Gastrocnemius medialis (tissue), 4 donors: Measurements from ENCODE around the gene PDE4B. TPM values are rescaled to one million over a fixed set of nuclear protein-coding genes. Genes with fewer than 3 reads are reported as not detected.

Source experiments
- ATAC-seq, 2 donors: fragments of 150-250 bp; one replicate each; pipeline ENCODE4 v1.9.1; 2016
- DNase-seq, 2 donors: peaks; one replicate each; pipeline ENCODE4 v3.0.0-alpha.2; 2019
- H3K27ac ChIP-seq, 4 donors: fragments of 200-600 bp; sonication (generic); 1 replicate in 1 of 4; 2 replicates in 3 of 4; pipeline ENCODE4 v1.5.1; 2016 to 2018; ENCODE audit warnings: mild to moderate bottlenecking in 2 of 4, moderate library complexity in 1 of 4
- H3K27me3 ChIP-seq, 3 donors: fragments of 200-600 bp; sonication (generic) in 2 of 3; 1 replicate in 1 of 3; 2 replicates in 2 of 3; pipeline versions ENCODE4 v1.5.1 to v1.6.0; 2016 to 2019; ENCODE audit warnings: mild to moderate bottlenecking in 1 of 3, moderate library complexity in 1 of 3
- H3K36me3 ChIP-seq, 2 donors: fragments of 200-600 bp; sonication (generic) in 1 of 2; one replicate each; pipeline ENCODE4 v1.5.1; 2017 to 2018
- H3K4me1 ChIP-seq, 2 donors: fragments of 200-600 bp; sonication (generic) in 1 of 2; one replicate each; pipeline ENCODE4 v1.5.1; 2016 to 2017; ENCODE audit warnings: mild to moderate bottlenecking in 2 of 2
- H3K4me3 ChIP-seq, 4 donors: fragments of 200-600 bp; sonication (generic) in 3 of 4; 1 replicate in 1 of 4; 2 replicates in 3 of 4; pipeline ENCODE4 v1.5.1; 2016 to 2019; ENCODE audit warnings: mild to moderate bottlenecking in 2 of 4
- H3K9me3 ChIP-seq, 3 donors: fragments of 200-600 bp; sonication (generic) in 2 of 3; 1 replicate in 1 of 3; 2 replicates in 2 of 3; pipeline ENCODE4 v1.5.1; 2016 to 2019
- CTCF ChIP-seq, 5 experiments: fragments of 450-650 bp in 3 of 5; fragments of 200-600 bp in 2 of 5; sonication (generic) in 2 of 5; IDR thresholded peaks in 4 of 5; conservative IDR thresholded peaks in 1 of 5; 1 replicate in 4 of 5; 2 replicates in 1 of 5; pipeline ENCODE4 v1.5.1; 2016 to 2019; ENCODE audit warnings: antibody characterized with exemption in 5 of 5, mild to moderate bottlenecking in 3 of 5, moderate library complexity in 3 of 5
- POLR2A ChIP-seq, 2 donors: fragments of 450-650 bp; IDR thresholded peaks; one replicate each; pipeline ENCODE4 v1.6.1; 2017; ENCODE audit warnings: antibody characterized with exemption in 2 of 2, mild to moderate bottlenecking in 2 of 2, moderate library complexity in 2 of 2
- in situ Hi-C, 4 donors: fragments of 200-750 bp; cut with MboI; loops; one replicate each; pipeline versions ENCODE4 v1.15.0 to v1.8.0; 2017; ENCODE audit warnings: low sequenced_read_pairs in 4 of 4
- intact Hi-C: fragments of 100-400 bp; cut with DNase I; formaldehyde crosslinking; loops from one replicate; pipeline ENCODE4 v1.15.1; 2023; ENCODE audit warnings: low total_unique reads
- total RNA-seq, 4 donors: library from RNA; depleted of rRNA; stranded (reverse); fragments of >200 nt; gene quantifications; one replicate each; pipeline versions ENCODE4 v1.1.0 to v1.2.3, GENCODE V29; 2016

Gene PDE4B
- total RNA-seq, 4 donors from 2014 or later, result 4.5 to 8.5 (median 7.9) TPM

GRCh38 chr1:66240491-66241484, 448.1 kb downstream of the PDE4B start:
- TF ChIP-seq CTCF (IDR thresholded peaks at IDR 0.05 in 4 of 5, conservative IDR thresholded peaks at IDR 0.05 in 1 of 5), result no peak
- TF ChIP-seq POLR2A (IDR thresholded peaks at IDR 0.05), result no peak
- ATAC-seq (no peak), DNase-seq (no peak)
- intact Hi-C loops, result no loop called here
- in situ Hi-C loops, result loop anchor here (5.0 to 25.0 kb wide), 3 partner anchors 278 to 497 kb away; no protein-coding TSS in a partner anchor
- Histone ChIP-seq H3K9me3 (no peaks in the 10 kb centered on the region), H3K27ac (peak overlapping the region in 1 of 4 donors; percentile 29), H3K27me3 (no peaks in the 10 kb centered on the region), H3K4me3 (no peak overlapping the region), H3K36me3 (no peaks in the 10 kb centered on the region), H3K4me1 (peaks cover 0 to 7% of the 10 kb centered on the region in 2 donors)

DNA sequence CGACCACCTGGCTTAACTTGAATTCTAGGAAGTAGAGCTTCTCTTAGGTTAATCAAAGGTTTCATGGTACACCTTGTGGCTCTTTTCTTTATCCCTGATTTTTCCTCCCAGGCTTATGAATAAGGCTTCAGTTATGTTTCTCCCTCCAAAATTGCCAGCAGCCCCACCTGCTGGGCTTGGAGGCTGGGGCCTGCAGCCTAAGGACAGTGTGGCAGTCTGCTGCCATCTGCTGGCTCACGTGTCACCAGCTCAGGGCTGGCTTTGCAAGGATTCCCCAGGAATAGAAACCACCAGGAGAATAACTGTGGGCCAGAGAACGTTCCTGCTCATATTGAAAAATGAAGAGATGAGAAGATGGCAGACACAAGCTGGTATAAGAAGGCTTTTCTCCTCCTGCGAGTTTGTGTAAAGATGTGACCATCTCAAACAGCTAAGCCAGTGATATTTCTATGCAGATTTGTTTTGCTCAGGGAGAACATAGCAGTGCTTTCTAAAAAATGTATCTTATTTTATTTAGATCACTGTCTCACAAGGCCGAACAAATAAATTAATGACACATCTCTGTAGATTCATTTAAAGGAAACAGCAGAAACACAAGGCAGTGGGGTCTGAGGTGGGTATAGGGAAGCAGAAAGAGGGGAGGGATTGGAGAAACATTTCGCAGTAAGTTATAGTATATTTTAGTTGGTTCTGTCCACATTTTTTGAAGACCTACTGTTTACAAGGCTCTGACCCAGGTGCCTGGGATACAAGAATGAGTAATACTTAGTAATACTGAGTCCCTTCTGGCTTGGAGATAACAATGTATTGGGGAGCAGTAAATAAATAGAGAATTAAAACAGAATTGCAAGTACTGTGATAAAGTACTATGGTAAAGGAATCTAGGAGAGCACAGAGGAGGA, 450.2 kb downstream of the PDE4B start:
- ATAC-seq, result peak; percentile 90 to 94
- in situ Hi-C loops, result loop anchor here (5.0 to 25.0 kb wide), 3 partner anchors 281 to 494 kb away; no protein-coding TSS in a partner anchor

GRCh38 chr1:66243548-66244130, 450.9 kb downstream of the PDE4B start:
- TF ChIP-seq POLR2A (IDR thresholded peaks at IDR 0.05), result no peak
- TF ChIP-seq CTCF (IDR thresholded peaks at IDR 0.05 in 4 of 5, conservative IDR thresholded peaks at IDR 0.05 in 1 of 5), result no peak
- H3K9me3 ChIP-seq, result no peaks in the 10 kb centered on the region
- H3K36me3 ChIP-seq, result no peaks in the 10 kb centered on the region
- H3K4me3 ChIP-seq, result no peak overlapping the region
- peaks cover 0 to 7% of the 10 kb centered on the region in 2 donors for H3K4me1 ChIP-seq
- intact Hi-C loops, result loop anchor here (2.0 kb wide), 1 partner anchor 75 kb away; no protein-coding TSS in a partner anchor
- no peak overlapping the region for H3K27ac ChIP-seq
- no peaks in the 10 kb centered on the region for H3K27me3 ChIP-seq
- DNase-seq, result no peak
- ATAC-seq, result no peak
- in situ Hi-C loops, result loop anchor here (5.0 to 25.0 kb wide), 3 partner anchors 281 to 494 kb away; no protein-coding TSS in a partner anchor

More for the DNA sequence above, 450.2 kb downstream of the PDE4B start:
- intact Hi-C loops, result loop anchor here (1.0 to 2.0 kb wide), 2 partner anchors 74 to 284 kb away; no protein-coding TSS in a partner anchor
- peaks cover 0 to 7% of the 10 kb centered on the region in 2 donors for H3K4me1 ChIP-seq
- TF ChIP-seq CTCF (IDR thresholded peaks at IDR 0.05 in 4 of 5, conservative IDR thresholded peaks at IDR 0.05 in 1 of 5) (peak; percentile 89 to 99 (median 94)), POLR2A (IDR thresholded peaks at IDR 0.05) (no peak)
- H3K9me3 ChIP-seq, result no peaks in the 10 kb centered on the region
- no peak overlapping the region for H3K4me3 ChIP-seq
- H3K36me3 ChIP-seq, result no peaks in the 10 kb centered on the region
- no peaks in the 10 kb centered on the region for H3K27me3 ChIP-seq
- DNase-seq, result peak; percentile 63 to 77
- no peak overlapping the region for H3K27ac ChIP-seq

DNA sequence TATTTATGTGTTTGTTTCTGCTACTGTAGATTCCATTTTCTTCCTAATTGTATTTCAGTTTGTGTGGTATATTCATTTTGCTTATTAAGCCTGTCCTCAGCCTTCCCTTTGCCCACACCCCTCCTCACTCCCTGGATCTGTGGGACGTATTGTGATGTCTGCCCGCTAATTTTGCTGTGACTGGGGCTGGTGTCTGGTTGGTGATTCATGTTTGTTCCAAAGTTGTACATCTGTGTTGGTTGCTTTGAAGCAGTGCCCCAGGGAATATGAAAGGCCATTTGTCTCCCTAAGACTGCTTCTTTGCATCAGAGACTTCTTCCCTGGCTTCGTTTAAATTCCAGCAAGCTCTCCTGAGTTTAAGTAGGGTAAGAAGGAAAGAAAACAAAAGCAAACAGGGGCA, 451.7 kb downstream of the PDE4B start:
- H3K27ac ChIP-seq, result no peak overlapping the region
- in situ Hi-C loops (loop anchor here (5.0 to 25.0 kb wide), 3 partner anchors 282 to 493 kb away; no protein-coding TSS in a partner anchor), intact Hi-C loops (no loop called here)
- DNase-seq (no peak), ATAC-seq (no peak)
- H3K4me3 ChIP-seq, result no peak overlapping the region
- TF ChIP-seq POLR2A (IDR thresholded peaks at IDR 0.05), result no peak
- TF ChIP-seq CTCF (IDR thresholded peaks at IDR 0.05 in 4 of 5, conservative IDR thresholded peaks at IDR 0.05 in 1 of 5), result no peak
- no peaks in the 10 kb centered on the region for H3K9me3 ChIP-seq
- no peaks in the 10 kb centered on the region for H3K36me3 ChIP-seq
- peaks cover 0 to 7% of the 10 kb centered on the region in 2 donors for H3K4me1 ChIP-seq
- no peaks in the 10 kb centered on the region for H3K27me3 ChIP-seq
